Kidney (tissue), 14 donors: Measurements from ENCODE around the gene BMS1. TPM values are rescaled to one million over a fixed set of nuclear protein-coding genes. Genes with fewer than 3 reads are reported as not detected.

Source experiments
- DNase-seq, 5 donors: peaks; one replicate each; pipeline ENCODE4 v3.0.0-alpha.2; 2013 to 2020
- FAIRE-seq: peaks from 2 replicates; lab custom pipeline; 2012; peaks lifted over from hg19 to GRCh38; lab: Jason Lieb, UNC
- H3K27ac ChIP-seq, 2 donors: one replicate each; pipeline ENCODE4 v1.7.0; 2013; ENCODE audit warnings: low read depth in 2 of 2, low read length in 2 of 2, inconsistent platforms in 1 of 2
- H3K27me3 ChIP-seq: one replicate; pipeline ENCODE4 v1.7.1; 2013; ENCODE audit warnings: low read length, inconsistent platforms; ENCODE audit not compliant: control insufficient read depth, insufficient read depth
- H3K36me3 ChIP-seq, 3 donors: one replicate each; pipeline versions ENCODE4 v1.7.0 to v1.7.1; 2013; ENCODE audit warnings: low read length in 3 of 3, control low read depth in 1 of 3, inconsistent platforms in 1 of 3; ENCODE audit not compliant: insufficient read depth in 3 of 3, control insufficient read depth in 2 of 3
- H3K4me1 ChIP-seq, 3 donors: one replicate each; pipeline versions ENCODE4 v1.7.0 to v1.7.1; 2013; ENCODE audit warnings: low read length in 3 of 3, inconsistent platforms in 1 of 3, low read depth in 1 of 3; ENCODE audit not compliant: control insufficient read depth in 2 of 3, insufficient read depth in 2 of 3
- H3K4me3 ChIP-seq, 3 donors: one replicate each; pipeline versions ENCODE4 v1.7.0 to v1.8.1; 2013; ENCODE audit warnings: low read length in 3 of 3, control low read depth in 1 of 3, inconsistent platforms in 1 of 3
- H3K9ac ChIP-seq, 3 donors: one replicate each; pipeline versions ENCODE4 v1.7.0 to v1.7.1; 2013; ENCODE audit warnings: low read length in 3 of 3, control low read depth in 1 of 3, inconsistent platforms in 1 of 3
- H3K9me3 ChIP-seq, 3 donors: one replicate each; pipeline versions ENCODE4 v1.7.0 to v1.7.1; 2013; ENCODE audit warnings: low read length in 3 of 3, control low read depth in 1 of 3, inconsistent platforms in 1 of 3; ENCODE audit not compliant: control insufficient read depth in 2 of 3, insufficient read depth in 1 of 3
- intact Hi-C: fragments of 100-400 bp; cut with DNase I; formaldehyde crosslinking; loops from one replicate; pipeline ENCODE4 v1.11.1; 2022
- polyA plus RNA-seq: library from polyadenylated mRNA; stranded (reverse); fragments of 350-450 nt; fragmentation: Illumina TruSeq; extraction: RNeasy Lipid Tissue Mini Kit (QIAGEN cat#74804); gene quantifications from one replicate; pipeline ENCODE4 v1.2.3, GENCODE V29; 2014; ENCODE audit warnings: low read depth, low replicate concordance; ENCODE audit not compliant: insufficient read depth
- total RNA-seq: library from RNA; stranded (reverse); fragmentation: NEBNext Ultra II Directional; extraction: Animal tissue kit (Norgen Biotek cat#: 25700); gene quantifications from one replicate; pipeline ENCODE4 v1.2.1, GENCODE V29; 2021
- TF ChIP-seq, protein P1 (sequence below): IDR thresholded peaks from 3 replicates; pipeline ENCODE4 v1.5.1; 2012; ENCODE audit warnings: mild to moderate bottlenecking, moderate library complexity, borderline replicate concordance; ENCODE audit not compliant: insufficient read depth; ENCODE audit errors: extremely low read depth
- donor health status: control.
- donor health status: control.
- donor health status: control.
- donor health status: control.
- donor health status: control.
- donor health status: DM: yes; HTN: yes; CAD: no.
- donor health status: Normal renal cell carcinoma (clear cell type).

Gene BMS1
- total and polyA plus RNA-seq, 2 donors from 2014 or later, result 6.0 to 14.1 TPM

DNA sequence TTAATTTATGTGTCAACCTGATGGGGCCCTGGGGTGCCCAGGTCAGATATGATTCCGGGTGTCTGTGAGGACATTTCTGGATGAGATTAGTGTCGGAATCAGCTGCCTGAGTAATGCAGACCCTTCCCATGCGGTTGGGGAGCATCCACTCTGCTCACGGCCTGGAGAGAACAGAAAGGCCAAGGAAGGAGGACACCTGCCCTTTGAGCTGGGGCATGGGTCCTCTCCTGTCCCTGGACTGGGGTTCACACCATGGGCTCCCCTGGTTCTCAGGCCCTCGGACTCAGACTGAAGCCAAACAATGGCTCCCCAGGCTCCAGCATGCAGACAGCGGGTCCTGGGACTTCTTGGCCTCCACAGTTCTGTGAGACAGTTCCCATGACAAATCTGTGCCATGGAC is 94.3 kb downstream of the BMS1 start:
- no peak for DNase-seq
- Histone ChIP-seq H3K36me3 (no peaks in the 10 kb centered on the region), H3K27me3 (no peaks in the 10 kb centered on the region), H3K27ac (no peak overlapping the region), H3K4me3 (no peak overlapping the region), H3K9ac (no peak overlapping the region), H3K9me3 (peaks cover 0 to under 1% (median 0%) of the 10 kb centered on the region in 3 donors), H3K4me1 (peaks cover 0 to 9% (median 0%) of the 10 kb centered on the region in 3 donors)
- TF ChIP-seq, protein P1, sequence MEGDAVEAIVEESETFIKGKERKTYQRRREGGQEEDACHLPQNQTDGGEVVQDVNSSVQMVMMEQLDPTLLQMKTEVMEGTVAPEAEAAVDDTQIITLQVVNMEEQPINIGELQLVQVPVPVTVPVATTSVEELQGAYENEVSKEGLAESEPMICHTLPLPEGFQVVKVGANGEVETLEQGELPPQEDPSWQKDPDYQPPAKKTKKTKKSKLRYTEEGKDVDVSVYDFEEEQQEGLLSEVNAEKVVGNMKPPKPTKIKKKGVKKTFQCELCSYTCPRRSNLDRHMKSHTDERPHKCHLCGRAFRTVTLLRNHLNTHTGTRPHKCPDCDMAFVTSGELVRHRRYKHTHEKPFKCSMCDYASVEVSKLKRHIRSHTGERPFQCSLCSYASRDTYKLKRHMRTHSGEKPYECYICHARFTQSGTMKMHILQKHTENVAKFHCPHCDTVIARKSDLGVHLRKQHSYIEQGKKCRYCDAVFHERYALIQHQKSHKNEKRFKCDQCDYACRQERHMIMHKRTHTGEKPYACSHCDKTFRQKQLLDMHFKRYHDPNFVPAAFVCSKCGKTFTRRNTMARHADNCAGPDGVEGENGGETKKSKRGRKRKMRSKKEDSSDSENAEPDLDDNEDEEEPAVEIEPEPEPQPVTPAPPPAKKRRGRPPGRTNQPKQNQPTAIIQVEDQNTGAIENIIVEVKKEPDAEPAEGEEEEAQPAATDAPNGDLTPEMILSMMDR, result no peak
- FAIRE-seq, result no peak
- intact Hi-C loops, result loop anchor here (10.0 kb wide), 1 partner anchor 208 kb away; no protein-coding TSS in a partner anchor

DNA sequence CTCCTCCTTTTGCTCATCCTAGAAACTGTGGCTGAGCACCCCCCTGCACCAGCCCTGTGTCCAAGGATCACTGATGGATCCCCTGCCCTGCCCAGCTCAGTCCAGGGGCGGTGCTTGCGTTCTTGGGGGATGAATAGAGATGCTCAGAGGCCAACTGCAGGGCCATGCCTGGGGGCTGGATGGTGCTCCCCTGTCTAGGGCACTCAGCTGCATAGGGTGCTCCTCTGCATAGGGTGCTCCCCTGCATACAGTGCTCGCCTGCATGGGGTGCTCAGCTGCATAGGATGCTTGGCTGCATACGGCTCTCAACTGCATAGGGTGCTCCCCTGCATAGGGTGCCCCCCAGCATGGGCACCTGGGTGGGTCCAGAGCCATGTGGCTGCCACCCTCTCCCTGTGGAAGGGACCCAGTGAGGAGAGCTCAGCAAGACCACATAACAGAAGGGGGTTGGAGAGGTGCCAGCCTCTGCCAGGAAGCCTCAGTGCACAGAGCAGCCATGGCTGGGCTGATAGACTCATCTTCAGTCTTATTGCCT is 95.0 kb downstream of the BMS1 start:
- no peak for FAIRE-seq

DNA sequence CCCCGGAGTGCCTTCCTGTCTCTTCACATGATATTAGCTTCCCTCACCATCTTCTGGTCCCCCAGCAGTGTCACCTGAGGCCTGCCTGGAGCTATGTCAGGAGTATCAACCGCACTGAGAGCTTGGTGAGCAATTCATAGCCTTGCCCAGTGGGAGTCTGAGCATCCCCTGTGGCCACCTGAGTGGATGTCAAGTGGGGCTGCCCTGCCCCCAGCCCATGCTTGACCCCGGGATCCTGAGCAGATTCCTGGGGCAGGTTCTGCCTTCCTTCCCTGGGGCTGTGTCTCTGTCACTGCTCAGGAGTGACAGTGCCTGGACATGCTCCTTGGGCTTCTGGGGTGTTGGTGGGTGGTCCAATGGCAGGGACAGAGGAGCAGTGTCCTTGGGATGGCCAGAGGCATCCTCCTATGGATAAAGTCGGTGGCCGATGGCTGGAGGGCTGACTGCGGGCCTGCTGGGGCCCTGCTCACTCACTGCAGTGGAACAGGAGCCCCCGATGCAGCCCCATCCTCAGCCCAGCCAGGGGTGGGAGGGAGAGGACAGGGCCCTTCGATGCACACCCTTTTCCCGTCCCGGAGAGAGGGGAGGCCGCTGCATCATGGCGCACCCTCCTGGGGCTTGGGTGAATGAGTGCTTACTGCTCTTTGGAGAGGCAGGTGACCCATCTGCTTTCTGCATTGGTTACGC is 95.7 kb downstream of the BMS1 start:
- peaks cover 0 to 5% (median 0%) of the 10 kb centered on the region in 3 donors for H3K4me1 ChIP-seq
- DNase-seq (peak in 1 of 5 donors; percentile 65), FAIRE-seq (no peak)
- H3K4me3 ChIP-seq, result no peak overlapping the region
- H3K9me3 ChIP-seq, result peaks cover 0 to 12% (median 3%) of the 10 kb centered on the region in 3 donors
- H3K9ac ChIP-seq, result no peak overlapping the region
- TF ChIP-seq, protein P1, result no peak
- intact Hi-C loops, result loop anchor here (10.0 kb wide), 1 partner anchor 207 kb away; no protein-coding TSS in a partner anchor
- no peaks in the 10 kb centered on the region for H3K36me3 ChIP-seq
- H3K27ac ChIP-seq, result no peak overlapping the region
- H3K27me3 ChIP-seq, result no peaks in the 10 kb centered on the region

More for the DNA sequence above, 95.0 kb downstream of the BMS1 start:
- TF ChIP-seq, protein P1, result no peak
- Histone ChIP-seq H3K9ac (no peak overlapping the region), H3K36me3 (no peaks in the 10 kb centered on the region), H3K27ac (no peak overlapping the region), H3K9me3 (peaks cover 0 to 6% (median under 1%) of the 10 kb centered on the region in 3 donors), H3K4me1 (peaks cover 0 to 5% (median 0%) of the 10 kb centered on the region in 3 donors), H3K27me3 (no peaks in the 10 kb centered on the region), H3K4me3 (no peak overlapping the region)
- intact Hi-C loops, result loop anchor here (10.0 kb wide), 1 partner anchor 207 kb away; no protein-coding TSS in a partner anchor
- DNase-seq, result peak in 1 of 5 donors; percentile 60
